GM10266 (cell line): Measurements from ENCODE around the gene CSNK2A2.

Experiments used
- DNase-seq: peaks from one replicate; pipeline ENCODE4 v3.0.0; 2012; ENCODE audit errors: extremely low spot score
- TF ChIP-seq, protein P1 (sequence below): IDR thresholded peaks from 2 replicates; pipeline ENCODE4 v1.5.1; 2012; ENCODE audit warnings: mild to moderate bottlenecking, low read depth; ENCODE audit not compliant: control insufficient read depth, insufficient read depth; ENCODE audit errors: missing control alignments

Gene CSNK2A2

DNA sequence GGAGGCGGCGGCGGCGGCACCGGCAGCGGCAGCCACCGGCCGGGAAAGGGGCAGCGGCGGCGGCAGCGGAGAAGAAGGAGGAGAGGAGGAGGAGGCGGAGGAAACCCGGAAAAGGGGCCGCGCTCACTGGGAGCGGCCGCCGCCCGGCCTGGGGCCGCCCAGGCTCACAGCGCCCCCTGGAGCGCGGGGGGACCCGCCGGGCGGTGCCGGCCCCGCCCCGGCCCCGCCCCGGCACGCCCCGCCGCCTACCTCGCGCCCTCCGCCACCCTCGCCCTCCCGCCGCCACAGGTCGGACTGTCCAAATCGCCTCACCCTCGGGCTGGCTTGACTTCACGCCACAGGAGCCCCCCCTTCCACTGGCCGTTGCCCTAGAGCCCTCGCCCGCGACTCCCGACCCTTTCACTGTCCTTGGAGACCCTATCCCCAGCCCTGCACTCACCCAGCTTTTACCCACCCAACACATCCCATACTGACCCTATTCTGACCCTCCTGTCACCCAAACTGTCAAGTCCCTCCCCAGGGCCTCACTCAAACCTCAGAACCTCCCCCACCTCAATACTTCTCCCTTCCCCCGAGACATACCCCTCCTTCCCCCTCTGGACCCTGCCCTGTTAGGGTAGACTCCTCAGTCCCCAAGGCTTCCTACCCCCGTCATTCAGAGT is at the start of gene CSNK2A2:
CSNK2A2 (minus strand) TSS at position 85 of the 662 bp plus-strand sequence. CDS start 370 bp downstream, outside the sequence.
- DNase-seq = peak; percentile 97
- TF ChIP-seq, protein P1, sequence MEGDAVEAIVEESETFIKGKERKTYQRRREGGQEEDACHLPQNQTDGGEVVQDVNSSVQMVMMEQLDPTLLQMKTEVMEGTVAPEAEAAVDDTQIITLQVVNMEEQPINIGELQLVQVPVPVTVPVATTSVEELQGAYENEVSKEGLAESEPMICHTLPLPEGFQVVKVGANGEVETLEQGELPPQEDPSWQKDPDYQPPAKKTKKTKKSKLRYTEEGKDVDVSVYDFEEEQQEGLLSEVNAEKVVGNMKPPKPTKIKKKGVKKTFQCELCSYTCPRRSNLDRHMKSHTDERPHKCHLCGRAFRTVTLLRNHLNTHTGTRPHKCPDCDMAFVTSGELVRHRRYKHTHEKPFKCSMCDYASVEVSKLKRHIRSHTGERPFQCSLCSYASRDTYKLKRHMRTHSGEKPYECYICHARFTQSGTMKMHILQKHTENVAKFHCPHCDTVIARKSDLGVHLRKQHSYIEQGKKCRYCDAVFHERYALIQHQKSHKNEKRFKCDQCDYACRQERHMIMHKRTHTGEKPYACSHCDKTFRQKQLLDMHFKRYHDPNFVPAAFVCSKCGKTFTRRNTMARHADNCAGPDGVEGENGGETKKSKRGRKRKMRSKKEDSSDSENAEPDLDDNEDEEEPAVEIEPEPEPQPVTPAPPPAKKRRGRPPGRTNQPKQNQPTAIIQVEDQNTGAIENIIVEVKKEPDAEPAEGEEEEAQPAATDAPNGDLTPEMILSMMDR = peak; percentile 77

DNA sequence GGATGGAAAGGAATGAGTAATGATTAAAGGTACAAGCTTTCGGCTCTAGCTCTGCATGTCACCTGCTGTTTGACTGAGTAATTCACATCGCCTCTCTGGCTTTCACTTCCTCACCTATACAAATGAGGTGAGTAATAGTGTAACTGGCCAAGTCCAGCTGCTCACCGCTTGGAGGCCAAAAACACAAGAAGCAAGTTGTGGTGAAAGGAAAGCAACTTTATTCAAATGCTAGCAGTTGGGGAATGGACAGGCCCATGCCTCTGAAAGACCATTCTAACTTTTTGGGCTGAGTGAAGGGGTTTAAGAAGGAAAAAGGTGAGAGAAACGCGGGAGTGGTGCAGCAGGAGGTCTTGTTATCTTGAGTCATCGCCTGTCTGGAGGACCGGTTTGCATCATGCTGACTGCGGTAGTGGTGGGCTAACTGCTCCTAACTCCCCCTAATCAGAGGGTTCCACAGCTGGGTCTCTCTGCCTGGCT is 45.7 kb upstream of the CSNK2A2 start:
- TF ChIP-seq, protein P1 = peak; percentile 29
- peak; percentile 68 for DNase-seq

DNA sequence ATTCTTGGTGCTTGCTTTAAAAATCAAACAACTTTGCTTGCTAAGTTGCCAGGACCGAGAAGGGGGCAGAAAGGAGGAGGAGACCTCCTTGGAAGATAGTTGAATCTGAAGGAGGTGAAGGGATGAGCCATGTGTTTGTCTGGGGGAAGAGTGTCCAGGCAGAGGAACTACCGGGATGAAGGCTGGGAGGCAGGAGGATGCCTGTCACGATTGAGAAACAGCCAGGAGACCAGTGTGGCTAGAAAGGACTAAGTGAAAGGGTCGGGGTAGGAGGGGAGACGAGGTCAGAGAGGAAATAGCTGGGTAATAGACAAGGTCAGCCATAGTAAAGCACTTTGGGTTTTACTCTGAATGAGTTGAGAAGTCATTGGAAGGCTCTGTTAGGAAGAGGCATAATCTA is 38.9 kb upstream of the CSNK2A2 start:
- no peak for DNase-seq
- TF ChIP-seq, protein P1 = no peak

DNA sequence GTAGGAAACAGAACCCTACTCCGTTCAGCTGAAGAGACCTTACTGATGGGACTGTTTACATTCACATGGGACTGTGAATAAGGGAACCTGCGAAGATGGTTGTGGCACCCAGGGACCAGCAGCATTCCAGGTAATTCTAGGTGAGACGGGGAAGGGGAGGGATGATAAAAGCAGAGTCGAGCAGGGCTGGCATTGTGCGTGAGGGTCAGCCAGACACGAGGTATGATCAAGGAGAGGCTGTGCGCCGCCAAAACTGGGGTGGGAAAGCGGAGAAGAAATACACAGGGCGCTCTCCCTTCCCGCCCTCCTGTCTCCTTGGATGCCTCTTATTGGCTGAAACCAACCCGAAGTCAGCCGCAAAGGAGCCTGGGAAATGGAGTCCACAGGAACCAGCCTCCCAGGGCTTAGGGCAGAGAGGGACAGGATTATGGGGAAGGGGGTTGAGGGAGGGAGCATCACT is 38.4 kb upstream of the CSNK2A2 start:
- TF ChIP-seq, protein P1 = no peak
- DNase-seq = peak; percentile 69

DNA sequence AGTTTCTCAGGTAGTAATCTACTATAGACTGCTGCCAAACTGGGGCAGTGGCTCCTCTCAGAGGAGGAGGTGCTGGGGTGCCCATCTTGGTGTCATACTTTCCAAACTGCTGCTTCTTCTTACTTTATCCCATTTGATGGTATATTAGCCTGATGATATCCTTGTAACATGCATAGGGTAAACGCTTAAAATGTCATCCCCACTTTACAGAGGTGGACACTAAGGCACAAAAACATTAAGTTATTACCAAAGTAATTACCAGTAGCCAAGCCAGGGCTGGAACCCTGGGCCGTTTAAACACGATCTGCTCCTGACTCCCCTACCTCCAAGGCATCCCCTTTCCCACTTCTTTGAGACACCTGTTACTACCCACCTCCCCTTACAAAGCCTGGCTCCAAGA is 37.8 kb upstream of the CSNK2A2 start:
- TF ChIP-seq, protein P1 = no peak
- no peak for DNase-seq

GRCh38 chr16:58234831-58235595 is 37.1 kb upstream of the CSNK2A2 start:
- DNase-seq = no peak
- TF ChIP-seq, protein P1 = no peak

DNA sequence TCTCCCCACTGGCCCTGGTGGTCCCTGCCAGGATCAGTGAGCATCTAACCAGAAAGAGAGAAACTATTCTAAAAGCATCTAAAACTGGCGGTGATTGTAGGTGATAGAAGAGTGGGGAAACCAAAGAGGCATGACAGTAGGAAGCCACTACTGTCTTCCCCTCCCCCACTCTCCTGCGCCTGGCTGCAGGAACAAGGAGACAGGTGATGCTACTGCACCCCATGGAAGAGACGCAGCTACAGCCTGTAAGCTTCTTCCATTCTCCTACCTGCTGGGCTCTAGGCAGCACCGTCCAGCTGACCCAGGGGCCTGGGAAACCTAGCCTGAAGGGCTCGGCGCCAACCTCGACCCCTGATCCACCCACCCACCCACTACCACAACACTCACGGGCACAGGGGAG is 32.4 kb upstream of the CSNK2A2 start:
- DNase-seq = no peak
- TF ChIP-seq, protein P1 = no peak
